GM12878 (cell line): Measurements from ENCODE around the gene ADCY10. TPM values are rescaled to one million over a fixed set of nuclear protein-coding genes. Genes with fewer than 3 reads are reported as not detected.

Experiments used
- BHLHE40 ChIP-seq, 2 experiments: fragments of 450-650 bp in 1 of 2; IDR thresholded peaks; 2 replicates each; pipeline ENCODE4 v1.6.1; 2011 to 2017; ENCODE audit warnings: low read depth in 2 of 2, borderline replicate concordance in 1 of 2, improper control_type of control experiment in 1 of 2, low read length in 1 of 2, mild to moderate bottlenecking in 1 of 2
- CBFB ChIP-seq: IDR thresholded peaks from 2 replicates; pipeline ENCODE4 v1.6.1; 2016; ENCODE audit warnings: antibody characterized with exemption, low read depth
- HDGF ChIP-seq: fragments of 450-650 bp; IDR thresholded peaks from 2 replicates; pipeline ENCODE4 v1.6.1; 2016; ENCODE audit warnings: antibody characterized with exemption
- KLF5 ChIP-seq: fragments of 450-650 bp; IDR thresholded peaks from 2 replicates; pipeline ENCODE4 v1.6.1; 2014; ENCODE audit warnings: mild to moderate bottlenecking; ENCODE audit not compliant: partially characterized antibody
- NBN ChIP-seq: fragments of 450-650 bp; IDR thresholded peaks from 2 replicates; pipeline ENCODE4 v1.6.1; 2016
- NRF1 ChIP-seq: conservative IDR thresholded peaks from 2 replicates; pipeline ENCODE4 v1.6.1; 2011; ENCODE audit warnings: mild to moderate bottlenecking, low read depth, low read length, improper control_type of control experiment
- PAX5 ChIP-seq: IDR thresholded peaks from 2 replicates; pipeline ENCODE4 v1.6.1; 2011; ENCODE audit warnings: low read depth, low read length, borderline replicate concordance
- PML ChIP-seq: IDR thresholded peaks from 2 replicates; pipeline ENCODE4 v1.6.1; 2012; ENCODE audit warnings: low read length, inconsistent platforms
- RUNX3 ChIP-seq: IDR thresholded peaks from 2 replicates; pipeline ENCODE4 v1.6.1; 2012; ENCODE audit warnings: low read length, inconsistent platforms
- SIN3A ChIP-seq: IDR thresholded peaks from 2 replicates; pipeline ENCODE4 v1.6.1; 2012; ENCODE audit warnings: low read depth, low read length, improper control_type of control experiment
- SRF ChIP-seq, 2 experiments: IDR thresholded peaks; 2 replicates each; pipeline ENCODE4 v1.6.1; 2011; ENCODE audit warnings: low read depth in 2 of 2, low read length in 2 of 2, mild to moderate bottlenecking in 1 of 2, moderate library complexity in 1 of 2
- TCF7 ChIP-seq: IDR thresholded peaks from 2 replicates; pipeline ENCODE4 v1.6.1; 2014; ENCODE audit warnings: antibody characterized with exemption, borderline replicate concordance
- YBX1 ChIP-seq: fragments of 450-650 bp; IDR thresholded peaks from 2 replicates; pipeline ENCODE4 v1.6.1; 2016; ENCODE audit warnings: antibody characterized with exemption
- ZNF384 ChIP-seq: IDR thresholded peaks from 2 replicates; pipeline ENCODE4 v1.6.1; 2012; ENCODE audit warnings: low read depth, mild to moderate bottlenecking, low read length, improper control_type of control experiment, borderline replicate concordance
- ZNF622 ChIP-seq: fragments of 450-650 bp; IDR thresholded peaks from 2 replicates; pipeline ENCODE4 v1.6.1; 2017; ENCODE audit warnings: mild to moderate bottlenecking, inconsistent platforms
- polyA plus RNA-seq, 11 experiments: library from polyadenylated mRNA; depleted of rRNA in 4 of 11; unstranded in 6 of 11; stranded (reverse) in 5 of 11; fragments of >200 nt; fragmentation: Nextera tagmentation in 4 of 11; fragmentation: Illumina TruSeq in 1 of 11; extraction: Ambion mirVana in 4 of 11; extraction: Trizol in 1 of 11; gene quantifications; 1 replicate in 1 of 11; 2 replicates in 10 of 11; pipeline versions ENCODE4 v1.2.1 to v1.2.3, GENCODE V29; 2011 to 2016; ENCODE audit warnings: inconsistent platforms in 2 of 11, missing spikeins in 2 of 11, low read depth in 1 of 11
- total RNA-seq, 4 experiments: library from RNA; depleted of rRNA in 3 of 4; stranded (reverse); fragments of >200 nt in 3 of 4; fragmentation: Illumina TruSeq in 1 of 4; extraction: Trizol in 1 of 4; gene quantifications; 2 replicates each; pipeline versions ENCODE4 v1.2.1 to v1.2.3, GENCODE V29; 2013 to 2021
- TF ChIP-seq, protein P1 (sequence below): IDR thresholded peaks from 2 replicates; pipeline ENCODE4 v1.6.1; 2012; ENCODE audit warnings: low read length, inconsistent platforms
- TF ChIP-seq, protein P2 (sequence below): fragments of 450-650 bp; IDR thresholded peaks from 2 replicates; pipeline ENCODE4 v1.6.1; 2014; ENCODE audit warnings: mild to moderate bottlenecking
- TF ChIP-seq, protein P3 (sequence below): fragments of 450-650 bp; formaldehyde crosslinking; IDR thresholded peaks from 2 replicates; pipeline ENCODE4 v1.4.0; 2022; ENCODE audit warnings: mild to moderate bottlenecking, moderate library complexity
- TF ChIP-seq, protein P4 (sequence below): IDR thresholded peaks from 2 replicates; pipeline ENCODE4 v1.6.1; 2011; ENCODE audit warnings: borderline replicate concordance, low read depth, mild to moderate bottlenecking, moderate library complexity, mixed read lengths, low read length; ENCODE audit not compliant: insufficient read depth; ENCODE audit errors: extremely low read length
- TF ChIP-seq, protein P5 (sequence below): IDR thresholded peaks from 2 replicates; pipeline ENCODE4 v1.6.1; 2012; ENCODE audit warnings: low read depth, low read length, improper control_type of control experiment

The ADCY10 gene
- total and polyA plus RNA-seq, 10 of the 15 experiments (the other 5 are each of a cell fraction or from before 2014, with no cell fraction given), result 0.13 to 0.22 TPM; not detected in 8

DNA sequence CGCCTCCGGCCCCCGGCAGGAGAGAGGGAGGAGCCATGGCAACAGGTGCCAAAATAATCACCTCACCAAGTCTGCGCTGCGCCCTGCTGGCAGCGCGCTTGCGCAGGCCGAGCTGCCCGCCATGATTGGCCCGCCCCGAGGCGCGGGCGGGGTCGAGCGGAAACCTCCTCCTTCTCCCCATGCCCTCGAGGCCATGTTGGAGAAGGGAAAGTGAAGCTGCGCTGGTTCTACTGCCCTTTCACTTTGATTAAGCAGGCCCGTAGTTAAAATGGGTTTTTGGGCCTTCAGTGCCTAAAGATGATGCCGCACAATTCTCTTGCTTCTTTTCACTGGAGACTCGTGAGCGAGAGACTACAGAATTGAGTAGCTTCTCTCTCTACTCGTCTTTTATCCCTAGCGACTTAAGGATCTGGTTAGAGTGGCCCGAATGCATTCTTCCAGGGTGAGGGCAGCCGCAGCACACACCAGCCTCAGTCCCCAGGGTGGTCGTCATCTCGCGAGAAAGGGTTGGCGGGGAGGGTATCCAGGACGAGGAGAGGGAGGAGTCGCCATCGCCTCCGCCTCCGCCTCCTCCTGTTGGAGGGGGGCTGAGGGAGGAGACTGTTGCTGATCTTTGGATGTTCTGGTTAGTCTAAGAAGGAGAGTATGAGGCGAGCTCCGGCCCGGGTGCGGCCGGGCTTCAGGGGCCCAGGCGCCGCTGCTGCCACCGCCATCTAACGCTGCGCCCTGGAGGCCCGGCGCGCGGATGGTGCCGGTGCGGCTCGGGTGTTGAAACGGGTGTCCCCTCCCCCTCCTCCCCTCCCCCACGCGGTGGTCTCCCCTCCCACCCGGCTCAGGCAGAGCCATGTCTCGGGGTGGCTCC is 22.4 kb upstream of the ADCY10 start, which contains the start of gene DCAF6 (continued):
- TF ChIP-seq, protein P1, sequence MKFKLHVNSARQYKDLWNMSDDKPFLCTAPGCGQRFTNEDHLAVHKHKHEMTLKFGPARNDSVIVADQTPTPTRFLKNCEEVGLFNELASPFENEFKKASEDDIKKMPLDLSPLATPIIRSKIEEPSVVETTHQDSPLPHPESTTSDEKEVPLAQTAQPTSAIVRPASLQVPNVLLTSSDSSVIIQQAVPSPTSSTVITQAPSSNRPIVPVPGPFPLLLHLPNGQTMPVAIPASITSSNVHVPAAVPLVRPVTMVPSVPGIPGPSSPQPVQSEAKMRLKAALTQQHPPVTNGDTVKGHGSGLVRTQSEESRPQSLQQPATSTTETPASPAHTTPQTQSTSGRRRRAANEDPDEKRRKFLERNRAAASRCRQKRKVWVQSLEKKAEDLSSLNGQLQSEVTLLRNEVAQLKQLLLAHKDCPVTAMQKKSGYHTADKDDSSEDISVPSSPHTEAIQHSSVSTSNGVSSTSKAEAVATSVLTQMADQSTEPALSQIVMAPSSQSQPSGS, result no peak
- TF ChIP-seq BHLHE40 (IDR thresholded peaks at IDR 0.05; ENCODE audit: borderline replicate concordance in 1 of 2, low read depth in 2 of 2, low read length in 1 of 2), result peak in 1 of 2 experiments; percentile 71; a peak in 1 of 4 replicates
- TF ChIP-seq, protein P2, sequence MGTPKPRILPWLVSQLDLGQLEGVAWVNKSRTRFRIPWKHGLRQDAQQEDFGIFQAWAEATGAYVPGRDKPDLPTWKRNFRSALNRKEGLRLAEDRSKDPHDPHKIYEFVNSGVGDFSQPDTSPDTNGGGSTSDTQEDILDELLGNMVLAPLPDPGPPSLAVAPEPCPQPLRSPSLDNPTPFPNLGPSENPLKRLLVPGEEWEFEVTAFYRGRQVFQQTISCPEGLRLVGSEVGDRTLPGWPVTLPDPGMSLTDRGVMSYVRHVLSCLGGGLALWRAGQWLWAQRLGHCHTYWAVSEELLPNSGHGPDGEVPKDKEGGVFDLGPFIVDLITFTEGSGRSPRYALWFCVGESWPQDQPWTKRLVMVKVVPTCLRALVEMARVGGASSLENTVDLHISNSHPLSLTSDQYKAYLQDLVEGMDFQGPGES, result no peak; the same call in 1 of the 2 replicates
- TF ChIP-seq RUNX3, result peak; percentile 69
- TF ChIP-seq SRF (IDR thresholded peaks at IDR 0.05; ENCODE audit: low read depth in 2 of 2, low read length in 2 of 2), result no peak
- no peak; the same call in 1 of the 2 replicates for TF ChIP-seq TCF7
- no peak for TF ChIP-seq YBX1
- TF ChIP-seq CBFB, result peak; percentile 99
- TF ChIP-seq, protein P3, sequence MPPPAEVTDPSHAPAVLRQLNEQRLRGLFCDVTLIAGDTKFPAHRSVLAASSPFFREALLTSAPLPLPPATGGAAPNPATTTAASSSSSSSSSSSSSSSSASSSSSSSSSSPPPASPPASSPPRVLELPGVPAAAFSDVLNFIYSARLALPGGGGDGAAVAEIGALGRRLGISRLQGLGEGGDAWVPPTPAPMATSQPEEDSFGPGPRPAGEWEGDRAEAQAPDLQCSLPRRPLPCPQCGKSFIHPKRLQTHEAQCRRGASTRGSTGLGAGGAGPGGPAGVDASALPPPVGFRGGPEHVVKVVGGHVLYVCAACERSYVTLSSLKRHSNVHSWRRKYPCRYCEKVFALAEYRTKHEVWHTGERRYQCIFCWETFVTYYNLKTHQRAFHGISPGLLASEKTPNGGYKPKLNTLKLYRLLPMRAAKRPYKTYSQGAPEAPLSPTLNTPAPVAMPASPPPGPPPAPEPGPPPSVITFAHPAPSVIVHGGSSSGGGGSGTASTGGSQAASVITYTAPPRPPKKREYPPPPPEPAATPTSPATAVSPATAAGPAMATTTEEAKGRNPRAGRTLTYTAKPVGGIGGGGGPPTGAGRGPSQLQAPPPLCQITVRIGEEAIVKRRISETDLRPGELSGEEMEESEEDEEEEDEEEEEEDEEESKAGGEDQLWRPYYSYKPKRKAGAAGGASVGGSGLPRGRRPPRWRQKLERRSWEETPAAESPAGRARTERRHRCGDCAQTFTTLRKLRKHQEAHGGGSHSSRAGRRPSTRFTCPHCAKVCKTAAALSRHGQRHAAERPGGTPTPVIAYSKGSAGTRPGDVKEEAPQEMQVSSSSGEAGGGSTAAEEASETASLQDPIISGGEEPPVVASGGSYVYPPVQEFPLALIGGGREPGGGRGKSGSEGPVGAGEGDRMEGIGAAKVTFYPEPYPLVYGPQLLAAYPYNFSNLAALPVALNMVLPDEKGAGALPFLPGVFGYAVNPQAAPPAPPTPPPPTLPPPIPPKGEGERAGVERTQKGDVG (CRISPR knock-in tag), result no peak
- peak; percentile 96 for TF ChIP-seq NRF1
- TF ChIP-seq ZNF384, result no peak
- peak; percentile 62 for TF ChIP-seq KLF5
- peak; percentile 33; the same call in 1 of the 2 replicates for TF ChIP-seq SIN3A
- TF ChIP-seq, protein P4, sequence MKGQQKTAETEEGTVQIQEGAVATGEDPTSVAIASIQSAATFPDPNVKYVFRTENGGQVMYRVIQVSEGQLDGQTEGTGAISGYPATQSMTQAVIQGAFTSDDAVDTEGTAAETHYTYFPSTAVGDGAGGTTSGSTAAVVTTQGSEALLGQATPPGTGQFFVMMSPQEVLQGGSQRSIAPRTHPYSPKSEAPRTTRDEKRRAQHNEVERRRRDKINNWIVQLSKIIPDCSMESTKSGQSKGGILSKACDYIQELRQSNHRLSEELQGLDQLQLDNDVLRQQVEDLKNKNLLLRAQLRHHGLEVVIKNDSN, result no peak
- TF ChIP-seq ZNF622, result no peak
- peak; percentile 79 for TF ChIP-seq PML
- TF ChIP-seq, protein P5, sequence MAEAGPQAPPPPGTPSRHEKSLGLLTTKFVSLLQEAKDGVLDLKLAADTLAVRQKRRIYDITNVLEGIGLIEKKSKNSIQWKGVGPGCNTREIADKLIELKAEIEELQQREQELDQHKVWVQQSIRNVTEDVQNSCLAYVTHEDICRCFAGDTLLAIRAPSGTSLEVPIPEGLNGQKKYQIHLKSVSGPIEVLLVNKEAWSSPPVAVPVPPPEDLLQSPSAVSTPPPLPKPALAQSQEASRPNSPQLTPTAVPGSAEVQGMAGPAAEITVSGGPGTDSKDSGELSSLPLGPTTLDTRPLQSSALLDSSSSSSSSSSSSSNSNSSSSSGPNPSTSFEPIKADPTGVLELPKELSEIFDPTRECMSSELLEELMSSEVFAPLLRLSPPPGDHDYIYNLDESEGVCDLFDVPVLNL, result peak; percentile 34; the same call in 1 of the 2 replicates
- peak; percentile 95 for TF ChIP-seq NBN
- TF ChIP-seq PAX5, result no peak
- peak; percentile 72 for TF ChIP-seq HDGF
